GM19467 (cell line): ENCODE data around the gene SLC6A3.
"Not testable (repeated sequence)": the region's sequence is repeated elsewhere in the genome, so short reads cannot be mapped to it uniquely, and the experiment has no call there.

ENCODE experiments used
- ATAC-seq: cut with Tn5 transposase; IDR thresholded peaks from one replicate; pipeline ENCODE4 v1.9.1; 2021; ENCODE audit warnings: mild to moderate bottlenecking, moderate library complexity; ENCODE audit not compliant: unreplicated experiment

Gene SLC6A3

DNA sequence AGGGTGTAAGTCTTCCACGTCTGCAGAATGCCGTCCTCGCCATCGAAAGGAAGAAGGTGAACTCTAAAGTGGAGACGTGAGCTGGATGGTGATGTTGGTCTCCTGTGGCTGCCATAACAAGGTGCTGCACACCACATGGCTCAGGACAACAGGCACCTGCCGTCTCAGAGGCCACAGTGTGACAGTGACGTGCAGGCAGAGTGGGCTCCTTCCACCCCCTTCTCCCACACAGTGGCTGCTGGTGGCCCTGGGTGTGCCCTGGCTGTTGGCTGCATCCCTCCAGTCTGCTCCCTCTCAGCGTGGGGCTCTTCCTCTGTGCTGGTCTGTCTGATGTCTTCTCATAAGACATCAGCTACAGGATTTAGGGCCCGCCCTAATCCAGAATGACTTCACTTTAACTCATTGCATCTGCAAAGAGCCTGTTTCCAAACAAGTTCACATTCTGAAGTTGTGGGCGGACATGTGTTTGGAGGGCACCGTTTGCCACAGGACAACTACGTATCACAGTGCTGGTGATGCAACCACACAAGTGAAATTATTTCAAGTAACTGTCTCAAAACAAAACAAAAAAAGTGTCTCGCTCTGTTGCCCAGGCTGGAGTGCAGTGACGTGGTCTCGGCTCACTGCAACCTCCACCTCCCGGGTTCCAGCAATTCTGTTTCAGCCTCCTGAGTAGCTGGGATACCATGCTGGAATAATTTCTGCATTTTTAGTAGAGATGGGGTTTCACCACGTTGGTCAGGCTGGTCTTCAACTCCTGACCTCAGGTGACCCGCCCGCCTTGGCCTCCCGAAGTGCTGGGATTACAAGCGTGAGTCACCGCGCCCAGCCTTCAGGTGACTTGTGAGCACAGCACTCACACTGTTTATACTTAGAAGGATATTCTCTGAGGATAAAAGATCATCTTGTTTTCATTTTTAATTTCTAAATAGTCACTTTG, 69.1 kb downstream of the SLC6A3 start:
- ATAC-seq, result no peak

DNA sequence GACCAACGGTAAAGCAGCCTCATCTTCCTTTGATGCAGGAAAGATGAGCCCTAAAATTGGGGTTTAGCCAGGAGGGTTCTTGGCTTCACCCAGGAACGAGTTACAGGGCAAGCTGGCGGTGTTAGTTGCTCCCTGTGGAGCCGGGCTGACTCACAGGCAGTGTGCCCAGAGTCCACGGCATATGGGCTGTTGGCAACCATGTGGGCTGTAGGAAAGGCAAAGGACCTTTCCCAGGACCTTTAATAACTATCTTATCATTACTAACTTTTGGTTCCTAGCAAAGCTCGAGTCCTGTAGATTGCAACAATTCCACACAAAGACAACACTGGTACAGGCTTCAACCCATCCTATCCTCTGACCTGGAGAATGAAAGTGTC, 70.6 kb downstream of the SLC6A3 start:
- ATAC-seq, result no peak

DNA sequence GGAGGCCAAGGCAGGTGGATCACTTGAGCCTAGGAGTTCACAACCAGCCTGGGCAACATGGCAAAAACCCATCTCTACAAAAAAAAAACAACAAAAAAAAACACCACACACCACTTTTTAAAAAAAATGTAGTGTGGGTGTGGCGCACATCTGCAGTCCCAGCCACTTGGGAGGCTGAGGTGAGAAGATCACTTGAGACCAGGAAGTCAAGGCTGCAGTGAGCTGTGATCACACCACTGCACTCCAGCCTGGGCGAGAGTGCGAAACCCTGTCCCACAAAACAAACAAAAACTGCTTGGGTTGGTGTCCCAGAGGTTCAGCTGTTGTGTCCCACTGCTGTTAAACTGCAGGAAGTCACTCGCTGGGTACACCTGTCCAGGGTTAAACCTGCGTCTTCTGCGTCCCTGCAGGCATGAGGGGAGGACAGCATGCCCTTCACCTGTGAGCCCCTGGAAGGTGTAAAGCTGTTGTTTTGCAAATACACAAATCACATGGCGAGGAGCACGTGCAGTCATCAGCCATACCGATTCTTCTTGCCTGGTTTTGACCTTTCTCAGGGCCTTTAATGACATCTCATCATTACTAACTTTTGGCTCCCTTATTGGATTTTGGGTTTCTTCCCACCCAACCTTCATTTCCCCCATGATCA, 71.1 kb downstream of the SLC6A3 start:
- ATAC-seq, result no peak

DNA sequence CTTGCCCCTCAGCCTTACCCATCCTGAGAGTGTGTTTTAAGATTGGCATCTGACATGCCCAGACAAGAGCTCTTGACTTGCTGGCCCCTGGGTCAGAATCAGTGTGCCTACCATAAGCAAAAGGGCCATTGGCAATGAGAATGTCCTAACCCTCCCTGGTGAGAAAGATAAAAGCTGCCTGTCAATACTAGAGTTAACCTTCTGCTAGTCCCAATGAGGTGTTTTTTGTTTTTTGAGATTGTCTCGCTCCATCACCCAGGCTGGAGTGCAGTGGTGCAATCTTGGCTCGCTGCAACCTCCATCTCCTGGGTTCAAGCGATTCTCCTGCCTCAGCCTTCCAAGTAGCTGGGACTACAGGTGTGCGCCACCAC, 73.3 kb downstream of the SLC6A3 start:
- ATAC-seq, result not testable (repeated sequence)

DNA sequence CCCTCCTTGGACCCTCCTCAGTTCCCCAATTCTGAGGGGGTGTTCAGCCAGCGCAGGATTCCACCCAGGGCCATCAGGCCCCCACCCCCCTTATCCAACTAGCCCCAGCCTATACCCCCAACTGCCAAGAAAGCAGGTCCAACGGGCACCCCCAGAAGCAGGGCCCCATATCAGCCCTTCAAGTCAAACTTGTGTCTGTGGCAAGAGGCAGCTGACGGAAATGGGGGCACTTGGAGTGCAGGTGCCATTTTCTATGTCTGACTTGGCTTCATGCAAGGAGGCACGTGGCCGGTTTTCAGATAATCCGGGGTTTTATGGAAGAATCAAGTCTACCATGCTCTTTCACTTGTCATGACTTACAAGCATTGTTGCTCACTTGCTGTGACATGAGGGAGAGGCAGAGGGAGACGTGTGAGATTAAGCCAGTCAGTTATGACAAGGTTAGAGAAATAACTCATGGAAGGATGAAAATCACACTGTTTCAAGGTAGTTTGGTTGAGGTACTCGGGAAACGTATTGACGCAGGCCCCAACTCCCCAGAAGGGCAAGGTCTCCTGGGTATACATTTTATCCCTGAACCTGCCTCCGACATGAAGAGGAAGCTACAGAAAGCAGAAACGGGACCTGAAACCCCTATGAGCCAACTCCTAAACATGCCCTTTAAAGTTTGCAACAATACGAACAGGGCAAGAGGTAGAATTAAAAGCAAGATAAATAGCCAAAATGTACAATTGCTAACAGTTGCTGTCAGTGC, 73.8 kb downstream of the SLC6A3 start:
- ATAC-seq, result no peak

DNA sequence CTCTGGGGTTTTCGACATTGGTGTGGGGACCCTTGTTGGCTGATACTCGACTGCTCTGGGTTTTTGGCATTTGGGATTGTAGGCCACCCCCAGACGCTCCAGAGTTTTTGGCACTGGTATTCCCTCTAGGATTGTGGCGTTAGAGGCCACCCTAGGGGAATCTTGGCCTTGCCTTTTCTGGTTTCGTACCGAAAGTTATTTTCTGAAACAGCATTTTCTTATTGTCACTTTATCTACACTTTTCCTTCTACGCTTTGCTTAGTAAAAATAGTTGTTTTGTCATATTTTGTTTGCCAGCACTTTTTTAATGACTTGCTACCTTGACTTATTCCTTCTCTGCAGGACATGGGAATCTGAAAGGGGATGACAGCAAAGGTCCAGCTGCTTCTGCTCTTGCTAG, 75.2 kb downstream of the SLC6A3 start:
- no peak for ATAC-seq

DNA sequence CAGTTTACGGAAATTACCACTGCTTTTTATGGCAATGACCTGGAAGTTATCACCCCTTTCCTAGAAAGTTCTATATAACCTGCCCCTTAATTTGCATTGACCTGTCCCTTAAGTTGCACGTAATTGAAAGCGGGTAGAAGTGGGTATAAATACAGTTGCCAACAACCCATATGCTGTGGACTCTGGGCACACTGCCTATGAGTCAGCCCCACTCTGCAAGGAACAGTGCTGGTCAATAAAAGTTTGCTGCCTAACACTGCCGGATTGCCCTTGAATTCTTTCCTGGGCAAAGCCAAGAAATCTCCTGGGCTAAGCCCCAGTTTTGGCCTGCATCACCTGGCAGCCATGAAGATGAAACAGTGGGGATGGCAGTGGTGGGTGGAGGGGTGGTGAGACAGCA, 76.5 kb downstream of the SLC6A3 start:
- no peak for ATAC-seq

DNA sequence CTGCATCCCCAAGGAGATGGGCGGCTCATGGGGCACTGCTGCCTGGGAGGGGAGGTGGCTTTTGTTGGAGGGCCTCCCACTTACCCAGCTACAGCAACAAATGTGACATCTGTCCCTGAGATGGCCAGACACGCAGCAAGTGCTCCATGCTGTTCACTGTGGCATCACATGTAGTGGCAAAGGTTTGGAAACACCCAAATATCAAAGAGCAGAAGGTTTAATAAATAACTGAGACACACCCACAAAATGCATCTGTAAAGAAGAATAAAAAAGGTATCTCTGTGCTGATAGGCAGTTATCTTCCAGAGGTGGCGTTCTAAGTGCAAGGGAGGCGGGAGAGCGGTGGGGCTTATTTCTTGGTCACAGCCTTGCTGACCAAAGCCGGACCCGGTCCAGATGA, 77.0 kb downstream of the SLC6A3 start:
- ATAC-seq, result no peak

DNA sequence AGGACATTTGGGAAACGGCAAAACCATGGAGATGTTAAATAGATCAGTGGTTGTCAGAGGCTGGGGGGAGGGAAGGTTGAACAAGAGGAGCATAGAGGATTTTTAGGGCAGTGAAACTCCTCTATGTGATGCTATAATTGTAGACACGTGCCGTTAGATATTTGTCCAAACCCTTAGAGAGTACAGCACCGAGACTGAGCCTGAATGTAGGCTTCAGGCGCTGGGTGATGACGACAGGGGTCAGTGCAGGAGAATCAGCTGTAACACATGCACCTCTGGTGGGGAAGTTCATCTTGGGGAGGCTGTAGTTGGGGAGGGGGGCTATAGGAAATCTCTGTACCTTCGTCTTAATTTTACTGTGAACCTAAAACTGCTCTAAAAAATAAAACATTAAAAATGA, 78.1 kb downstream of the SLC6A3 start:
- no peak for ATAC-seq

DNA sequence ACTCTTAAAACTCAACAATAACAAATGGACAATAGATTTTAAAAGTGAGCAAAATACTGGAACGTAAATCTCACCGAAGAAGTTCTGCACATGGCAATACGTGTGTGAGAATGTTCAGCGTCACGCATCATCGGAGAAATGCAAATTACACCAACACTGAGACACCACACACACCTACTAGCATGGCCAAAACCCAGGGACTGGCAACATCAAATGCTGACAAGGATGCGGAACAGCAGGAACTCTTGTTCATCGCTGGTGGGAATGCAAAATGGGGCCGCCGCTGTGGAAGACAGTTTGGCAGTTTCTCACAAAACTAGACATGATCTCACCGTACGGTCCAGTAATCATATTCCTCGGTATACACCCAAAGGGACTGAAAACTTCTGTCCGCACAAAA, 78.7 kb downstream of the SLC6A3 start:
- no peak for ATAC-seq

DNA sequence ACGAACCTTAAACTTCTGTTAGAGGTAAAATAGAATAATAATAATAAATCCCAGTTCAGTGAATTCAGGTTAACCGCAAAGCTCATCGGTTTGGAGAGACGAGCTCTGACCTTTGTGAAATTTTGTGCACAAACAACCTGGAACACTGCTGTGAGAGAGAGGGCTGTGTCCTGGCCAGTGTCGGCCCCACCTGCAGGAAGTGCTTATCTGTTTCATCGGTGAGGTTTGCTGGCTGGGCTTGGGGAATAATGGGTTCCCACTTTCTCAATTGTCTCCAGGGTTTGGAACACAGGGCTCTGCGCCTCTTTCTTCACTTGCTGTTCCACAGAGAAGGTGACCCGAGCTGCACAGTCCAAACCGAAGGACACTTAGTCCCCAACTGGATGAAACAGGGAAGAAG, 81.0 kb downstream of the SLC6A3 start:
- ATAC-seq, result no peak

DNA sequence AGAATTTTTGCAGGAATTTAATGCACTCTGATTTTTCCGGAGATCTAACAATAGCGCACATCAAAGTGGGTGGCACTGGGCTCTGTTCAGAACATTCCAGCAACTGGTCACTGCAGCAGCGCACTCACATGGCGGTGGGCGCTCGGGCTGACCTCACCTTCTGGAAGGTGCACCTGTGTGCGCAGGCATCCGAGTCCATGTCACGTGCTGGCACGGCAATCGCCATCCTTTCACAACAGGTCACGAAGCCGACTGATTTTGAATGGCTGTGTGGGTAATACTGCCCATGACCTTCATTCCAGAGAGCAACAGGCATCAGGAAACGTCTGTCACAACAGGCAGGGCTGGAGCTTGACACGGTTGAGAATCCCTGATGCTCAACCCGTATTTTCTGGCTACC, 81.7 kb downstream of the SLC6A3 start:
- ATAC-seq, result no peak

DNA sequence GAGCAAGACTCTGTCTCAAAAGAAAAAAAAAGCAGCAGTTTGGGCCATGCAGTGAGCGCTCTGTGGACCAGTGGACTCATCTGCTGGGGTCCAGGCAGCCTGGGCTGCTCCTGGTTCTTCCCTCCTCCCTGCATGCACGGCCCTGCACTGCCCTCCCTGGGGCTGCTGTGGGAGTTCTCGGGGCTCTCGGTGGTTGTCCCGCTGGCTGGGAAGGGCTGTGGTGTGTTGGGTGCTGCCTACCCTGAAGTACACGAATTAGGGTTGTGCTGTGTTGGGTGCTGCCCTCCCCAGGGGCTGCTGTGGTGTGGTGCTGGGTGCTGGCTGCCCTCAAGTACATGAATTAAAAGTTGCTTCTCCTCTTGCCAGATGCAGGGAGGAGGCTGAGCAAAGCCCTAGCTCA, 82.1 kb downstream of the SLC6A3 start:
- ATAC-seq, result no peak

DNA sequence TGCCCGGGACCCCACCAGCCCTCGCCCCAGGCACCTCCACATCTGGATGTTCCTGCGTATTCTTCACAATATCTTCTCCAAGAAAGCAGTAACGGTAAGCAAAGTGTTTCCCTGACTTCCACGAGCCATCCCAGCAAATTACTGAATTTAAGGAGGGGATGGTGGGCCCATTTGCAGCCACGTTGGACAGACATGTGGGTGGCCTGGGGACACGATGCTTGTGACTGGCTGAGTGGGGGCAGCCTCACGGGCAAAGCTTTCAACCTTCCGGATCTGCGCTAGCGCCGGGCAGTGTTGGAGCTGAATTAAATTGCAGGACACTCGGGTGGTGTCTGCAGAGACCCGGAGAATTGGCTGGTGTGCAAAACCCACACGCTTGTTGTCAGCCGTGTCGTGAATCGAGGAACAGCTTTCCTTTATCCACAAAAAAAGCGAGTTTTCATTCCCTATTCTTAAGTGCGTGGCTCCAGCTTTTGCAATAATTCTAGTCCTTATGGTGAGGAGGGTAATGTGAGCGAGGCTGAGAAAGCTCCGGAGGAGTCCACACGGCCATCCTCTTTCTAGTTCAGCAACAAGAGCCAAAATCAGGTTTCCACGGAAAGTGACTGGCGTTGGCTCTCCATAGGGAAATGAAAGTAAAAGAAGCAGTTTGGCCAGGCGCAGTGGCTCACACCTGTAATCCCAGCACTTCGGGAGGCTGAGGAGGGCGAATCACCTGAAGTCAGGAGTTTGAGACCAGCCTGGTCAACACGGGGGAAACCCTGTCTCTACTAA, 82.8 kb downstream of the SLC6A3 start:
- no peak for ATAC-seq

DNA sequence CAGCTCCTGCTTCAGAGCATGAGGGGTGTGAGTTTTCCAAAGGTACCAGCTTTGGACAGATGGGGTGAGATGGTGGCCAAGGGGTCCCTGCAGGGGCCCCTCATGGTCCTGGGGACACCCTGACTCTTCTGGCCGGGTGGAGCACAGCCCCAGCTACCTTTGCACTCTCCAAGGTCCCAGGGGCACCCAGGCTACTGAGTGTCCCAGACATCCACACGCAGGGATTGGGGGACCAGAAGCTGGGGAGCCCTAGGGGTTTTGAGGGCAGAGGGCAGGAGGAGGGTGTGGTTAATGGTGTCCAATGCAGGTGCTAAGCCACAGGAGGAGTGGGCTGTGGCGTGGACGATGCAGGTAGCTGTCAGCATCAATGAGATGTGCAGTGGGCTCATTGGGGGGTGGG, 84.4 kb downstream of the SLC6A3 start:
- ATAC-seq, result no peak

DNA sequence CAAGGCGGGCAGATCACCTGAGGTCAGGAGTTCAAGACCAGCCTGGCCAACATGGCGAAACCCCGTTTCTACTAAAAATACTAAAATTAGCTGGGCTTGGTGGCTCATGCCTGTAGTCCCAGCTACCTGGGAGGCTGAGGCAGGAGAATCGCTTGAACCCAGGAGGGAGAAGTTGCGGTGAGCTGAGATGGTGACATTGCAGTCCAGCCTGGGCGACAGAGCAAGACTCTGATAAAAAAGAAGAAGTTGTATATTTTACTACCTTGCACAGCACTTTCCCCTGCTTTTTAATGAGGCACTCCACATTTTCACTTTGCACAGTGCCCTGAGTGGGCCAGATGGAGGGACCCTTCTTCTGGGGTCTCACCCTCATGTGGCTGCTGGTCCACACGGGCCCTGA, 84.9 kb downstream of the SLC6A3 start:
- ATAC-seq, result not testable (repeated sequence)

DNA sequence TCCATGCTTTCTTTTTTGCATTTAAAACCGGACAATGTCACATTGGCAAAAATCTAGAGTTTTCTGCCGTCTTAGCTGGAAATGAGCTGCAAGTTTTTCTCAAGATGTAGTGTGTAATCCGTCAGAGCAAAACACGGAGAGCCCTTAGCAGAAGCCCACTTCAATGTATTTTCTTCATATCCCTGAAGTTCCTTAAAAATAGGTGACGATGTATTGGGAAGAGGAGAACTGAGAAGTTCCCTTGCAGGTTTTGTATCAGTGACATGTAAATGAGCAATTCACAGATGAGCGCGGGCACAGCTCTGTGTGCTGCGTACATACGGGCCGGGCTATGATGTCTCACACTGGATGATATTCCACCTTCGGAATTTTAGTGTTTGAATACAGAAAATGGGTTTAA, 85.5 kb downstream of the SLC6A3 start:
- ATAC-seq, result no peak

DNA sequence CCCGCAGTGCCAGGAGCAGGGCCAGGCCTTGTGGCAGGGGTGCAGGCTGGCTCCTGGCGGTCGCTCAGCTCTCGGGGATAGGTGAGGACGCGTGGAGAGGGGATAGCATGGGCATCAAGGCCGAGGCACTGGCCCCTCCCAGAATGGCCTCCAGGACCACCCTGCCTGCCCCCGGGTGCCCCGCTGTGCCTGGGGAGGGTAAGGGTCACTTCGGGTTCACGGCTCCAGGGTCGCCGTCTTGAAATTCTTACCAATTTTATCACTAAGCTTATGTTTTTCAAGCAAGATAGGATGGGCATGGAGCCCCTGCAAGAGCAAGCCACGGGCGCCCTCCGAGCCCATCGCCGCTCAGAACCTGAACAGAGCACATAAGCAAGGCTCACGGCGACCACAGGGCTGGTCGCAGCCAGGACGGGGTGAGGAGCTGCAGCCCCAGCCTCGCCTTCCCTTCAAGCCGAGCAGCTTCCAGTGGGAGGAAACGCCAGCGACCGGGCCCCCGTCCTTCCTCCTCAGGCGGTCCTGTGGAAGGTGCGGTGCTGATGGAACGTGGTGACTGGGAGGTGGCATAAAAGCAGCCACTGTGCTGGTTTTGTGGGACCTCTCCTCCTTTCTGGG, 86.1 kb downstream of the SLC6A3 start:
- ATAC-seq, result no peak

DNA sequence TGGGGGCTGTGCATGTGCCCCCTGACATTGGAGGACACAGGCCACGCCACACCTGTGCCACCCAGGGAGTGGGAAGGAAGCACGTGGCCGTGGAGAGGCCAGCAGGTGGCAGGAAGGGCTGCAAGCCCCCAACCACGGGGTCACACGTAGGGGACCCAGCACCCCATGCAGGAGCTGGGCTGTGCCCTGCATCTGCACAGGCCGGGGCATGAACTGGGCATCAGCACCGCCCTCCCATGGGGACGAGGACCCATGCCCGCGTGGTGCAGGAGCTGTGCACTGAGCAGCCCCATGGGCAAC, 86.6 kb downstream of the SLC6A3 start:
- no peak for ATAC-seq

DNA sequence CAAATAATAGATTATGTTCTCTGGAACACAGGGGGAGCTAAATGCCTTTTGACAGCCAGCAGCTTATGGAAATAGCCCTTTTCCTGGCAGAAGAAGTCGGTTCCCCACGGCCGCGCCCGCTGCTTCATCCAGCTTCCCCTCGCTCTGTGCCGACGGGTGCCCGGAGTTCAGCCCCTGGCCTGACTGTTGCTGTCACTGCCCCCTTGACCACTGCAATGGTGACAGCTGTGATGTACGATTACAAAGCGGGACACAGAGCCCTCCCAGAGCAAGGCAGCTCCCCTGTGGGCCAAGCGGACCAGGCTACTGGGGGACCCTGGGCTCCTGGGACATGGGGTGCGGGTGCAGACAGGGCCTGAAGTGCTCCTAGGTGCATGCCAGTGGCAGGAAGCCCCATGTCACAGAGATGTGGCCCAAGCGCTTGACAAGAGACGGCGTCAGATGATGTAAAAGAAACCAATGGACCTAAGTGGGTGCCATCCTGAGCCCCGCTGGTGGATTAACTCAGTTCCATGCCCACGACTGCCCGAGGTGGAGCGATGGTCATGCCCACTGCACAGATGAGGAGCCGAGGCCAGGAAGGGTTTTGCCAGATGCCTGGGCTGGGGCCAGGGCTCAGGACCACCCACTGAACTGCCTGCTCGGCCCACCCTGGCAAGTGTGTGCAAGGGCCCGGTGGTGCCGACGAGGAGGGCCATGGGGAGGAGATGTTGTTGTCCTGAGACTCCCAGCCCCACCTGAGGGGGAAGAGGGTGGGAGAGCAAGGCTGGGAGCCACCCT, 87.1 kb downstream of the SLC6A3 start:
- no peak for ATAC-seq
